AG09319 (cell line): ENCODE data around the gene IFNGR2.
"Not testable (repeated sequence)": the region's sequence is repeated elsewhere in the genome, so short reads cannot be mapped to it uniquely, and the experiment has no call there.

Experiments
- DNase-seq: peaks from one replicate; pipeline ENCODE4 v3.0.0-alpha.2; 2010; ENCODE audit warnings: low read depth; ENCODE audit errors: extremely low read depth
- TF ChIP-seq, protein P1 (sequence below): IDR thresholded peaks from 2 replicates; pipeline ENCODE4 v1.5.1; 2011; ENCODE audit warnings: low read depth, mild to moderate bottlenecking, inconsistent platforms, low read length, moderate library complexity

IFNGR2 gene

DNA sequence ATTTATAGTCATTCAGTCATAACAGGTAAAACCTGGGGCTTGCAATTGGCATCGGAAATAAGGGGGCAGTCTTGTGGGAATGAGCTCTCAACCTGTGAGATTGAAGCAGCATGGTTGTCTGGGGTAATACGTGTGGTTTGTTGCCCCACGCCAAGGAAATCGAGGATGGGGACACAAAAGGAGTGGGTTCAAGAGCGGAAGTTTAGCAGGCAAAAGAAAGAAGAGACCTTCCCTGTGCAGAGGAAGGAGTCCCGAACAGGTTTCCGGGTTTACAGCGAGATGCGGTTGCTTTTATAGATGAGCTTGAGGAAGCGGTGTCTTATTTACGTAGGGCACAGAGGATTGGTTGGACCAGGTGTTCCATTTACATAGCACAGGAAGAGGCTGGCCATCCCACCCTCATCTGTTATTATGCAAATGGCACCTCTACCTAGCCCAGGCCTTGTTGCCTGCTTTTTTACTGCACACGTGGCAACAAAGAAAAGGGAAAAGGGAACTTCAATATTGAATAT lies 41.1 kb upstream of the IFNGR2 start:
- DNase-seq = no peak
- TF ChIP-seq, protein P1, sequence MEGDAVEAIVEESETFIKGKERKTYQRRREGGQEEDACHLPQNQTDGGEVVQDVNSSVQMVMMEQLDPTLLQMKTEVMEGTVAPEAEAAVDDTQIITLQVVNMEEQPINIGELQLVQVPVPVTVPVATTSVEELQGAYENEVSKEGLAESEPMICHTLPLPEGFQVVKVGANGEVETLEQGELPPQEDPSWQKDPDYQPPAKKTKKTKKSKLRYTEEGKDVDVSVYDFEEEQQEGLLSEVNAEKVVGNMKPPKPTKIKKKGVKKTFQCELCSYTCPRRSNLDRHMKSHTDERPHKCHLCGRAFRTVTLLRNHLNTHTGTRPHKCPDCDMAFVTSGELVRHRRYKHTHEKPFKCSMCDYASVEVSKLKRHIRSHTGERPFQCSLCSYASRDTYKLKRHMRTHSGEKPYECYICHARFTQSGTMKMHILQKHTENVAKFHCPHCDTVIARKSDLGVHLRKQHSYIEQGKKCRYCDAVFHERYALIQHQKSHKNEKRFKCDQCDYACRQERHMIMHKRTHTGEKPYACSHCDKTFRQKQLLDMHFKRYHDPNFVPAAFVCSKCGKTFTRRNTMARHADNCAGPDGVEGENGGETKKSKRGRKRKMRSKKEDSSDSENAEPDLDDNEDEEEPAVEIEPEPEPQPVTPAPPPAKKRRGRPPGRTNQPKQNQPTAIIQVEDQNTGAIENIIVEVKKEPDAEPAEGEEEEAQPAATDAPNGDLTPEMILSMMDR = no peak

DNA sequence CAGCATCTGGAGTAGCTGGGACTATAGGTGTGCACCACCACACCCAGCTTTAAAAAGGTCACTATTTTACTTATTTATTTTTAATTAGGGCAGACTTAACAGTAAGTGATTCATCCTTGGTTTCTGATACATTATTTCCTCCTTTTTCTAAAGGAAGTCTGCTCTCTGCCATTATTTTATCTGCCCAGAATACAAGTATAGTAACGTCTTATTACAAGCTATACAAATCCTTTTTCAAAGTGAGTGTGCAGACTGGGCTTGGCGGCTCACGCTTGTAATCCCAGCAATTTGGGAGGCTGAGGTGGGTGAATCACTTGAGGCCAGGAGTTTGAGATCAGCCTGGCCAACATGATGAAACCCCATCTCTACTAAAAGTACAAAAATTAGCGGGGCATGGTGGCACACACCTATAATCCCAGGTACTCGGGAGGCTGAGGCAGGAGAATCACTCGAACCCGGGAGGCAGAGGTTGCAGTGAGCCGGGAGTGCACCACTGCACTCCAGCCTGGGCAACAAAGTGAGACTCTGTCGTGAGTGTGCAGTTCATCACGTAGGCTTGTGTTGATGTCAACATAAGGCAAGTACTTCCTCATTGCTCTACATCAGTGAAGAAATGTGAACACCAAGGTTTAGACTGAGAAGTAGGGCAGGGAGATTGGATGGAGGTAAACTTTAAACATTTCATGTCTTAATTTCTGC lies 39.2 kb upstream of the IFNGR2 start:
- not testable (repeated sequence) for DNase-seq

GRCh38 chr21:33364830-33365229 lies 38.4 kb upstream of the IFNGR2 start:
- TF ChIP-seq, protein P1 = no peak
- DNase-seq = no peak

DNA sequence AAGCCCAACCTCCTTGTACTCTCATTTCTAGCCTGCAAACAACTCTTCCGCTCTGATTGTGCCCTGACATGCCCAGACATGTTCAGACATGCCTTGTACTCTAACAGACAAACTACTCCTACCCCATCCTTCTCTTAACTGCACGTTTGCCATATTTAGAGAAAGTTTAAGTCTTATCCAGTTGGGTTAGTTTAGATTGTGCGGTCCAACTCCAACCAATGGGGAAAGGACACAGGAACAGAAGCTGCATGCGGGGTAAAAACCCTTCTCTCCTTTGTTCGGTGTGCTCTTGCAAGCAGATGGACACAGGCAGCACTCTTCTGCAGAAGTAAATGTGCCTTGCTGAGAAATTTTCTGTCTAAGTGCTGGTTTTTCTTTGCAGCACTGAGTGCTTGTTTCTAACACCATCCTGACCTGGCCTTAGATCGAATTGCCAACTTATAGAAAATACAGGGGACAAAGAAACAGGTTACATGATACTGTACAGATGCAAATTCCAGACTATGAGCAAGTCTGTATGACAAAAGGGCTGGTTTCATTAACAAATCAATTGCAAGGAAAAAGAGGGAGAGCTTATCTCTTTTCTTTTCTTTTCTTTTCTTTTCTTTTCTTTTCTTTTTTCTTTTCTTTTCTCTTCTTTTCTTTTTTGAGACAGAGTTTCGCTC lies 35.8 kb upstream of the IFNGR2 start:
- TF ChIP-seq, protein P1 = no peak
- no peak for DNase-seq

- TF ChIP-seq, protein P1 = no peak
- DNase-seq = no peak
Measured at GRCh38 chr21:33368124-33368523, 35.1 kb upstream of the IFNGR2 start.

GRCh38 chr21:33368576-33368975 lies 34.6 kb upstream of the IFNGR2 start:
- no peak for DNase-seq

GRCh38 chr21:33369586-33369985 lies 33.6 kb upstream of the IFNGR2 start:
- TF ChIP-seq, protein P1 = no peak
- no peak for DNase-seq

More at GRCh38 chr21:33368576-33368975, 34.6 kb upstream of the IFNGR2 start:
- TF ChIP-seq, protein P1 = no peak
